ENCODE data around the gene PANK4. TPM values are rescaled to one million over a fixed set of nuclear protein-coding genes. Genes with fewer than 3 reads are reported as not detected.

Gene PANK4
- total RNA-seq, 1 experiment from 2014 or later, result 20.5 TPM

DNA sequence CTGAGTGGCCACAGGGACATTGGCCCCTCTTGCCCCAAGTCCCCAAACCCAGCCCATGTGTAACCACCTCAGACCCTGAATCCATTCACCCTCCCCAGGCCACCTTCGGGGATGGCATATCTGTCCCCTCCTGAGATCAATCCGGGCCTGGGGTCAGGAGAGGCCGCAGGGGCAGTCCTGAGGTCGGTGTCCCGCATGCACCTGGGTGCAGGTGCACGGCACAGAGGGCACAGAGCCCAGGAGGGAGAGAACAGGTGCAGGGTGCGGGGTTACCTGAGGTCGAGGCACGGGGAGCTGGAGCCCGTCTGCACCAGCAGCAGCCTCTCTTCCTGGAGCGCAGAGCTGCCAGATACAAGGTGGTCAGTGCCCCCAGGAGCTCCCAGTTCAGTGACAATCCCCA lies 16.8 kb downstream of the PANK4 start:
- no peak overlapping the region for H3K4me2 ChIP-seq

DNA sequence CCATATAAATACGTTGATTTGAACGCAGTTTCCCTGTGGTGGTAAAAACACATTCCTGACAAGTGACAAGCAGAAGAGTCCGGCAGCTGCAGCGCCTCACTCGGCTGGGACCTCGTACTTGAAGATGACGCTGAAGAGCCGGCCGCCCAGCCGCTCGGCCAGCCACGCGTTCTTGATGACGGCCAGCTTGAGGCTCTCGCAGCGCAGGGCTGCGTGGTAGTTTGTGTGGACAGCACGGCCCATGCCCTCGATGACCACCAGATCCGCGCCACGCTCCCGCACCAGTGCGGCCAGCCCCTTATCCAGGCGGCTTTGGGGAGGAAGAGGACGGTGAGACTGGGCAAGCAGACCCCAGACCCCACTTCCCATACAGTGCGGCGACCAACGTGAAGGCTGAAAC lies 17.6 kb downstream of the PANK4 start:
- Histone ChIP-seq H3K9me3 (ENCODE audit: insufficient read depth, low read depth) (no peaks in the 10 kb centered on the region), H2AFZ (no peak overlapping the region), H3K4me3 (no peak overlapping the region), H3K27ac (no peak overlapping the region), H3K4me1 (replicated peaks; ENCODE audit: insufficient read depth) (no peaks in the 10 kb centered on the region), H4K20me1 (ENCODE audit: insufficient read depth) (peaks cover 5% of the 10 kb centered on the region; the same call in 1 of the 2 replicates), H3K27me3 (ENCODE audit: insufficient read depth, low read depth) (no peaks in the 10 kb centered on the region), H3K36me3 (ENCODE audit: low read depth) (no peaks in the 10 kb centered on the region), H3K79me2 (ENCODE audit: low read depth) (no peaks in the 10 kb centered on the region), H3K9me2 (ENCODE audit: insufficient read depth) (no peaks in the 10 kb centered on the region), H3K4me2 (no peak overlapping the region), H3F3A (ENCODE audit: insufficient read depth, low read depth) (no peaks in the 10 kb centered on the region)
- ChIA-PET CTCF (interaction anchor here (1.0 kb wide), 1 partner anchor 39 kb away, joined by 3 read pairs; no protein-coding TSS in a partner anchor), POLR2A (ENCODE audit: unreplicated experiment) (no interaction called here)
- no peak for DNase-seq
- TF ChIP-seq EZH2 (IDR thresholded peaks at IDR 0.05; ENCODE audit: low read depth) (no peak), CTCF (conservative IDR thresholded peaks at IDR 0.05) (no peak)
- intact Hi-C loops (cut with micrococcal nuclease; ENCODE audit: unreplicated experiment), result no loop called here
- BruUV-seq (replicated peaks), result no TSS peak

More for the DNA sequence above, 16.8 kb downstream of the PANK4 start:
- H3K27ac ChIP-seq, result no peak overlapping the region
- TF ChIP-seq EZH2 (IDR thresholded peaks at IDR 0.05; ENCODE audit: low read depth) (no peak), CTCF (conservative IDR thresholded peaks at IDR 0.05) (no peak)
- ChIA-PET POLR2A (ENCODE audit: unreplicated experiment) (no interaction called here), CTCF (interaction anchor here (1.0 kb wide), 1 partner anchor 38 kb away, joined by 3 read pairs; no protein-coding TSS in a partner anchor)
- H3K4me1 ChIP-seq (replicated peaks; ENCODE audit: insufficient read depth), result no peaks in the 10 kb centered on the region
- intact Hi-C loops (cut with micrococcal nuclease; ENCODE audit: unreplicated experiment), result no loop called here
- no peak overlapping the region for H2AFZ ChIP-seq
- H3K36me3 ChIP-seq (ENCODE audit: low read depth), result no peaks in the 10 kb centered on the region
- no peaks in the 10 kb centered on the region for H3K9me3 ChIP-seq (ENCODE audit: insufficient read depth, low read depth)
- H4K20me1 ChIP-seq (ENCODE audit: insufficient read depth), result peaks cover 5% of the 10 kb centered on the region; the same call in 1 of the 2 replicates
- H3K9me2 ChIP-seq (ENCODE audit: insufficient read depth), result no peaks in the 10 kb centered on the region
- no TSS peak for BruUV-seq (replicated peaks)
- H3K4me3 ChIP-seq, result no peak overlapping the region
- H3K27me3 ChIP-seq (ENCODE audit: insufficient read depth, low read depth), result no peaks in the 10 kb centered on the region
- no peaks in the 10 kb centered on the region for H3K79me2 ChIP-seq (ENCODE audit: low read depth)
- no peaks in the 10 kb centered on the region for H3F3A ChIP-seq (ENCODE audit: insufficient read depth, low read depth)
- no peak for DNase-seq

DNA sequence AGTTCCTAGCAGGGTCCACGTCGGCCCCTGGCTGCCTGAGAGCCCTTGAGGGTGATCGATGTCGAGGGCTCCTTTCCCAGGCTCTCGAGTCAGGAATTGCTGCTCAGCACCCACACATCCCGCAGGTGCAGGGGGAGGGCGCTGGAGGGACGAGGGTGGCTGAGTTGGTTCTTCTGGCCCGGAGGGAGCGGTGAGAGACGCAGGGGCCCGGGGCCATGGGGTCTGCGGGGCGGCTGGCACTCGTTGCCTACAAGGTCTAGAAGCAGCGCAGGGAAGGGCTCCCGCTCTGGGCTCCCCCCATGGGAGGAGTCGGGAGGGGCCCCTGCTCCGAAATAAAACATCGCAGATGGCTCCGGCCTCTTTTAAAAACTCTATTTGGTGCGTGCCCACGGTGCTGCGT lies 18.2 kb downstream of the PANK4 start:
- Histone ChIP-seq H3K36me3 (ENCODE audit: low read depth) (no peaks in the 10 kb centered on the region), H3K9me2 (ENCODE audit: insufficient read depth) (no peaks in the 10 kb centered on the region), H3K27ac (no peak overlapping the region), H3F3A (ENCODE audit: insufficient read depth, low read depth) (no peaks in the 10 kb centered on the region), H3K4me3 (no peak overlapping the region), H3K27me3 (ENCODE audit: insufficient read depth, low read depth) (no peaks in the 10 kb centered on the region), H3K4me1 (replicated peaks; ENCODE audit: insufficient read depth) (no peaks in the 10 kb centered on the region), H3K4me2 (no peak overlapping the region), H3K9me3 (ENCODE audit: insufficient read depth, low read depth) (no peaks in the 10 kb centered on the region), H4K20me1 (ENCODE audit: insufficient read depth) (peaks cover 5% of the 10 kb centered on the region; the same call in 1 of the 2 replicates), H2AFZ (no peak overlapping the region), H3K79me2 (ENCODE audit: low read depth) (no peaks in the 10 kb centered on the region)
- POLR2A ChIA-PET (ENCODE audit: unreplicated experiment), result no interaction called here
- no TSS peak for BruUV-seq (replicated peaks)
- no peak for DNase-seq
- intact Hi-C loops (cut with micrococcal nuclease; ENCODE audit: unreplicated experiment), result no loop called here
- TF ChIP-seq EZH2 (IDR thresholded peaks at IDR 0.05; ENCODE audit: low read depth) (no peak), CTCF (conservative IDR thresholded peaks at IDR 0.05) (no peak)
- CTCF ChIA-PET, result no interaction called here
